Measurements from ENCODE around the gene PIP5K1B. TPM values are rescaled to one million over a fixed set of nuclear protein-coding genes. Genes with fewer than 3 reads are reported as not detected.

PIP5K1B gene
- total and polyA plus RNA-seq, 2 of the 13 experiments (the other 11 are each of a cell fraction or from before 2014, with no cell fraction given): 15.8 to 17.5 TPM

- no peak for TF ChIP-seq MXI1 (IDR thresholded peaks at IDR 0.05; ENCODE audit: borderline replicate concordance, low read depth, low read length)
- no peak for TF ChIP-seq SP1 (IDR thresholded peaks at IDR 0.05)
- no peak for TF ChIP-seq SP1 (CRISPR knock-in tag; IDR thresholded peaks at IDR 0.05)
- intact Hi-C loops (cut with micrococcal nuclease; ENCODE audit: unreplicated experiment): loop anchor here (1.0 to 2.0 kb wide), 2 partner anchors 66 to 138 kb away; no protein-coding TSS in a partner anchor
- H4K20me1 ChIP-seq (ENCODE audit: insufficient read depth, low read length): no peaks in the 10 kb centered on the region
- H3K9me3 ChIP-seq (ENCODE audit: low read length): no peaks in the 10 kb centered on the region
- WGBS (ENCODE audit: low lambda C conversion rate): 100% methylated on average over 1 of the region's 1 CpG
- no peak overlapping the region for H3K27ac ChIP-seq (ENCODE audit: extremely low read length, insufficient read depth, low read length)
- H3K4me2 ChIP-seq (ENCODE audit: low read depth, low read length): no peak overlapping the region
- ChIA-PET CTCF (ENCODE audit: low intra/inter-chr PET ratio, low total read pairs) (interaction anchor here (1.6 to 3.5 kb wide), 2 partner anchors 138 to 169 kb away, joined by 10 to 29 read pairs; no protein-coding TSS in a partner anchor), POLR2A (no interaction called here)
- H3K4me3 ChIP-seq (replicated peaks in 1 of 3; ENCODE audit: insufficient read depth in 1 of 3, low read depth in 2 of 3, low read length in 3 of 3): no peak overlapping the region
- FAIRE-seq (no peak), ATAC-seq (no peak), DNase-seq (ENCODE audit: low spot score) (no peak)
- H3K9ac ChIP-seq (ENCODE audit: insufficient read depth, low read depth, low read length): no peak overlapping the region
- TSS peak; percentile 36 for BruUV-seq (replicated peaks)
- H3K36me3 ChIP-seq (replicated peaks in 1 of 2; ENCODE audit: control insufficient read depth in 1 of 2, insufficient read depth in 2 of 2, low read length in 2 of 2): peaks cover 18 to 48% of the 10 kb centered on the region in 2 experiments
- H3K27me3 ChIP-seq (ENCODE audit: control insufficient read depth in 1 of 2, insufficient read depth in 2 of 2, low read length in 2 of 2): no peaks in the 10 kb centered on the region
- no peaks in the 10 kb centered on the region for H3K4me1 ChIP-seq (ENCODE audit: insufficient read depth, low read length)
- peaks cover 4% of the 10 kb centered on the region for H3K79me2 ChIP-seq (ENCODE audit: insufficient read depth, low read length)
- in situ Hi-C loops (cut with HindIII; ENCODE audit: extremely low pct_ligation_motif_present, low pct_unique_long_range_greater_than_20kb): loop anchor here (5.0 kb wide), 1 partner anchor 147 kb away; no protein-coding TSS in a partner anchor
- H2AFZ ChIP-seq (ENCODE audit: low read length): no peak overlapping the region
Observed at GRCh38 chr9:69054989-69055388, 349.9 kb downstream of the PIP5K1B start.

GRCh38 chr9:69056191-69056815, 351.3 kb downstream of the PIP5K1B start:
- Histone ChIP-seq H3K27me3 (ENCODE audit: control insufficient read depth in 1 of 2, insufficient read depth in 2 of 2, low read length in 2 of 2) (no peaks in the 10 kb centered on the region), H2AFZ (ENCODE audit: low read length) (no peak overlapping the region), H3K27ac (ENCODE audit: extremely low read length, insufficient read depth, low read length) (no peak overlapping the region), H3K4me3 (replicated peaks in 1 of 3; ENCODE audit: insufficient read depth in 1 of 3, low read depth in 2 of 3, low read length in 3 of 3) (no peak overlapping the region), H3K36me3 (replicated peaks in 1 of 2; ENCODE audit: control insufficient read depth in 1 of 2, insufficient read depth in 2 of 2, low read length in 2 of 2) (peaks cover 20 to 58% of the 10 kb centered on the region in 2 experiments), H3K9ac (ENCODE audit: insufficient read depth, low read depth, low read length) (no peak overlapping the region), H3K4me2 (ENCODE audit: low read depth, low read length) (no peak overlapping the region), H3K79me2 (ENCODE audit: insufficient read depth, low read length) (peaks cover 4% of the 10 kb centered on the region), H3K9me3 (ENCODE audit: low read length) (no peaks in the 10 kb centered on the region), H4K20me1 (ENCODE audit: insufficient read depth, low read length) (no peaks in the 10 kb centered on the region), H3K4me1 (ENCODE audit: insufficient read depth, low read length) (no peaks in the 10 kb centered on the region)
- no peak for ATAC-seq
- 100% methylated on average over 3 of the region's 4 CpGs for WGBS (ENCODE audit: low lambda C conversion rate)
- intact Hi-C loops (cut with micrococcal nuclease; ENCODE audit: unreplicated experiment): no loop called here
- no peak for DNase-seq (ENCODE audit: low spot score)
- no TSS peak for BruUV-seq (replicated peaks)
- ChIA-PET POLR2A (interaction anchor here (0.7 kb wide), 1 partner anchor 135 kb away, joined by 3 read pairs; no protein-coding TSS in a partner anchor), CTCF (ENCODE audit: low intra/inter-chr PET ratio, low total read pairs) (interaction anchor here (3.5 kb wide), 1 partner anchor 137 kb away, joined by 29 read pairs; no protein-coding TSS in a partner anchor)
- in situ Hi-C loops (cut with HindIII; ENCODE audit: extremely low pct_ligation_motif_present, low pct_unique_long_range_greater_than_20kb): loop anchor here (5.0 kb wide), 1 partner anchor 146 kb away; no protein-coding TSS in a partner anchor
- FAIRE-seq: no peak
- no peak for TF ChIP-seq ERF (CRISPR knock-in tag; IDR thresholded peaks at IDR 0.05)
- no peak for TF ChIP-seq ZNF567 (CRISPR knock-in tag; IDR thresholded peaks at IDR 0.05; ENCODE audit: borderline replicate concordance)
- TF ChIP-seq AKNA (CRISPR knock-in tag; IDR thresholded peaks at IDR 0.05; ENCODE audit: borderline replicate concordance): no peak
- no peak for TF ChIP-seq HNF1A (IDR thresholded peaks at IDR 0.05; ENCODE audit: low read depth)
- TF ChIP-seq HNF1A (CRISPR knock-in tag; IDR thresholded peaks at IDR 0.05; ENCODE audit: borderline replicate concordance): no peak
